Mononuclear cell (primary cell): ENCODE measurements around the gene CDC25C. TPM values are rescaled to one million over a fixed set of nuclear protein-coding genes. Genes with fewer than 3 reads are reported as not detected.
A peak's percentile ranks its signal among the peaks of the same experiment; 100 is the strongest.

Source experiments
- H3K27me3 ChIP-seq: 2 replicates; pipeline ENCODE4 v1.6.0; 2011; ENCODE audit warnings: low read length, control low read depth; ENCODE audit not compliant: insufficient read depth
- H3K4me1 ChIP-seq: 2 replicates; pipeline ENCODE4 v1.5.1; 2011; ENCODE audit warnings: mild to moderate bottlenecking, low read length, control low read depth; ENCODE audit not compliant: insufficient read depth
- H3K4me3 ChIP-seq: 2 replicates; pipeline ENCODE4 v1.5.1; 2011; ENCODE audit warnings: mild to moderate bottlenecking, low read length, moderate library complexity
- H3K9me3 ChIP-seq: 2 replicates; pipeline ENCODE4 v1.5.1; 2011; ENCODE audit warnings: low read depth, mild to moderate bottlenecking, control low read depth, low read length
- total RNA-seq: library from RNA; depleted of rRNA; stranded (reverse); fragments of >200 nt; gene quantifications from one replicate; pipeline ENCODE4 v1.2.3, GENCODE V29; 2012

The CDC25C gene
- 1.2 TPM for total RNA-seq

- H3K4me3 ChIP-seq, result peak within 1 kb of the TSS; percentile 52
- H3K4me1 ChIP-seq, result peaks cover 20% of the 10 kb centered on the region
- H3K9me3 ChIP-seq, result no peaks in the 10 kb centered on the region
- no peaks in the 10 kb centered on the region for H3K27me3 ChIP-seq
Measured at GRCh38 chr5:138331449-138332368, at the start of gene CDC25C. Gene CDC25C (minus strand): TSS chr5:138331804. CDS start chr5:138331180, 624 bp downstream.

GRCh38 chr5:138372653-138373052 lies 41.0 kb upstream of the CDC25C start:
- H3K4me1 ChIP-seq, result peaks cover 40% of the 10 kb centered on the region
- H3K4me3 ChIP-seq, result no peak overlapping the region
- H3K27me3 ChIP-seq, result no peaks in the 10 kb centered on the region
- no peaks in the 10 kb centered on the region for H3K9me3 ChIP-seq

DNA sequence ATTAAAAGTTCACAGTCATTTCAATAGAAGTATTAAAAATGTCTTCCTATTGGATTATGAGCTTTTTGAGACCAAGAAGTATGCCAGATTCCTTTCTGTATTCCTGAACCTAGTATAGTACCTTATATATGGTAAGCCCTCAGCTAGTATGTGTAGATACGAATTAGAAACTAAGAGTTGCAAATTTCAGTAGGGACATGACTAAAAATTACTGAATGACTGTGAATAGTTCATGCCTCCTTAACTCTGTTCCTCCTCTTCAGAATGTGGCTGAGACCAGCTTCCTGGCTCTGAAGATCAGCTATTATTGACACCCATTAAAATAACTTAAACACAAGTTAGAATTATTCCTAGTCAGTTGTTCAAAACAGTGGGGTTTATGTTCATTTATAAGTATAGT lies 40.6 kb upstream of the CDC25C start:
- H3K9me3 ChIP-seq, result no peaks in the 10 kb centered on the region
- H3K4me1 ChIP-seq, result peaks cover 43% of the 10 kb centered on the region
- H3K27me3 ChIP-seq, result no peaks in the 10 kb centered on the region
- no peak overlapping the region for H3K4me3 ChIP-seq

DNA sequence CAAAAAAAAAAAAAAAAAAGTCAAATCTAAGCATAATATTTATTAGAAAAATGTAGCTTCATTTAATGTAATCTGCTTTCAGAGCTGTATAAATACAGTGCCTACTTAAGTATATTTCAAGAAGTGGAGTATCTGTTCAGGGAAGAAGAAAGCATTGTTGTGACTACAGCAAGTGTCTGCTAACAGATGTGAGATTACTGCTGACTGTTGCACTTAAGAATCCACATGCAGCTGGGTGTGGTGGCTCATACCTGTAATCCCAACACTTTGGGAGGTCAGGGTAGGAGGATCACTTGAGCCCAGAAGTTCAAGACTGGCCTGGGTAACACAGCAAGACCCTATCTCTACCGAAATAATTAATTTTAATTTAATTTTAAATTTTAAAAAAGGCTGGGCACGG lies 39.9 kb upstream of the CDC25C start:
- Histone ChIP-seq H3K27me3 (no peaks in the 10 kb centered on the region), H3K4me3 (no peak overlapping the region), H3K9me3 (no peaks in the 10 kb centered on the region), H3K4me1 (peaks cover 50% of the 10 kb centered on the region)

DNA sequence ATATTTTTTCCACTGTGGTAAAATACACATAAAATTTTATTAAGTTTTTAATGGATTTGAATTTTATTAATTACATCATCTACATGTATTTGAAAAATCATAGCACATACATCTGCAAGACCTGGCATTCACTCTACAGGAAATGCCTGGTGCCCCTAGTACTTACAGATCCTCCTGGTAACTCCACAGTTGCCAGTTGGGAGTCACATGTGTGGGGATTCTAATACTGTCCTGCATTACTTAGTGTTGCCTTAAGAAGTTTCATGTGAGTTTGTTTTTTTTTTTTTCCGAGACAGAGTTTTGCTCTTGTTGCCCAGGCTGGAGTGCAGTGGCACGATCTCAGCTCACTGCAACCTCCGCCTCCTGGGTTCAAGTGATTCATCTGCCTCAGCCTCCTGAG lies 38.9 kb upstream of the CDC25C start:
- Histone ChIP-seq H3K4me1 (peaks cover 60% of the 10 kb centered on the region), H3K4me3 (peak overlapping the region; percentile 0), H3K27me3 (no peaks in the 10 kb centered on the region), H3K9me3 (no peaks in the 10 kb centered on the region)

- H3K27me3 ChIP-seq, result no peaks in the 10 kb centered on the region
- no peaks in the 10 kb centered on the region for H3K9me3 ChIP-seq
- peak overlapping the region; percentile 0 for H3K4me3 ChIP-seq
- peaks cover 60% of the 10 kb centered on the region for H3K4me1 ChIP-seq
Measured at GRCh38 chr5:138369706-138370105, 38.1 kb upstream of the CDC25C start.

- H3K9me3 ChIP-seq, result no peaks in the 10 kb centered on the region
- H3K27me3 ChIP-seq, result no peaks in the 10 kb centered on the region
- no peak overlapping the region for H3K4me3 ChIP-seq
- peaks cover 60% of the 10 kb centered on the region for H3K4me1 ChIP-seq
Measured at GRCh38 chr5:138369261-138369660, 37.7 kb upstream of the CDC25C start.

- Histone ChIP-seq H3K9me3 (no peaks in the 10 kb centered on the region), H3K4me1 (peaks cover 52% of the 10 kb centered on the region), H3K27me3 (no peaks in the 10 kb centered on the region), H3K4me3 (no peak overlapping the region)
Measured at GRCh38 chr5:138366632-138367382, 35.2 kb upstream of the CDC25C start.

- H3K9me3 ChIP-seq, result no peaks in the 10 kb centered on the region
- H3K27me3 ChIP-seq, result no peaks in the 10 kb centered on the region
Measured at GRCh38 chr5:138364576-138364975, 33.0 kb upstream of the CDC25C start.

GRCh38 chr5:138360941-138361452 lies 29.4 kb upstream of the CDC25C start:
- Histone ChIP-seq H3K27me3 (no peaks in the 10 kb centered on the region), H3K4me3 (no peak overlapping the region), H3K4me1 (peaks cover 19% of the 10 kb centered on the region), H3K9me3 (no peaks in the 10 kb centered on the region)

More at GRCh38 chr5:138364576-138364975, 33.0 kb upstream of the CDC25C start:
- no peak overlapping the region for H3K4me3 ChIP-seq
- H3K4me1 ChIP-seq, result peaks cover 51% of the 10 kb centered on the region

GRCh38 chr5:138359621-138360020 lies 28.0 kb upstream of the CDC25C start:
- H3K9me3 ChIP-seq, result no peaks in the 10 kb centered on the region
- H3K27me3 ChIP-seq, result no peaks in the 10 kb centered on the region
- H3K4me1 ChIP-seq, result peaks cover 26% of the 10 kb centered on the region
- H3K4me3 ChIP-seq, result no peak overlapping the region

GRCh38 chr5:138354926-138355378 lies 23.3 kb upstream of the CDC25C start:
- no peaks in the 10 kb centered on the region for H3K27me3 ChIP-seq
- H3K4me1 ChIP-seq, result peaks cover 28% of the 10 kb centered on the region
- H3K9me3 ChIP-seq, result no peaks in the 10 kb centered on the region
- H3K4me3 ChIP-seq, result no peak overlapping the region

- Histone ChIP-seq H3K9me3 (no peaks in the 10 kb centered on the region), H3K27me3 (no peaks in the 10 kb centered on the region), H3K4me3 (peak overlapping the region; percentile 96), H3K4me1 (peaks cover 28% of the 10 kb centered on the region)
Measured at GRCh38 chr5:138354387-138354786, 22.8 kb upstream of the CDC25C start.

DNA sequence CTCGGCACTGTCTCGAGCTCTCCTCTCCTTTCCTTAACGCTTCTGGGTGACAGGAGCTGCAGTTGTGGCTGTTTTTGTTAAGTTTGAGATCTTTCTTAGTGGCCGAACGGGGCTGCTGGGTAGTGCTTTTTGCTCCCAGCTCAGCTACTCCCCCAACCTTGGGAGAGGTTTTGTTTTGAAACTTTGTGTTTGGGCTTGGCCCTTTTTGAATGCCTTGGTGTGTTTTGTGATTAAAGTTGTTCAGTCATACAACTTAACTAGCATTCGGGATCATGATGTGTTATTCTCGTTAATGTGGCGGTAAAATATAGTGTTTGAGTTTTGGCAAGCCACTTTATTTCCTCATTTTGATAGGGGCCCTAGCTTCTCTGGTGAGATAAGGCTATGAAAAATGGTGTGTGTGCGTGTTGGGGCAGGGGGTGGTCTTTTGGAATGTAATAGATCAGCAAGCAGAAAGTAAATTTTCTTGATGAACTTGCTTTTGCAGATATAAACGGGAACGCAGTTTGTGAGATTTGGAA lies 22.0 kb upstream of the CDC25C start:
- peaks cover 28% of the 10 kb centered on the region for H3K4me1 ChIP-seq
- H3K27me3 ChIP-seq, result no peaks in the 10 kb centered on the region
- H3K9me3 ChIP-seq, result no peaks in the 10 kb centered on the region
- peak overlapping the region; percentile 96 for H3K4me3 ChIP-seq
